HG03342 (cell line): ENCODE measurements around the gene NUCKS1.

ENCODE experiments used
- ATAC-seq: cut with Tn5 transposase; IDR thresholded peaks from one replicate; pipeline ENCODE4 v1.9.1; 2021; ENCODE audit warnings: mild to moderate bottlenecking, moderate library complexity; ENCODE audit not compliant: unreplicated experiment

NUCKS1 gene

DNA sequence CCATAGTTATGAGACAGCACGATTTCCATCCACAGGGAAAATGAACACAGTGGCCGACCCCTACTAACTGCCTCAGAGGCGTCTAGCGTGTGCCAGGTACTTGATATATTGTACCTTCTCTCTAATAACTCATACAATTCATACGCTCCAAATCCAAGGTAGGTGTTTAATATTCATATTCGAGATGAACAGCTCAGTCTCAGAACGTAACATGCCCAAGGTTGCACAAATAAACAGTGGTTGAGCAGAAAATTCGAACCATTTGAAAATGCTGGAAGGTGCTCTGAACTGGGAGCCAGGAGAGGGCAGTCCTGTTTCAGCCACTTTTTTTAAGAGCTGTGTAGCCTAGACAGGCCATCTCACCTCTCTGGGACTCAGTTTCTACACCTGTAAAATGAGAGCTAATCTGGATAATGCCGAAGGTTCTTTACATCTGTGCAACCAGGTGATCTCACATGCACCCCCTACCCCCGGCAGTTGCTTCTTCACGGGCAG, 77.5 kb downstream of the NUCKS1 start:
- ATAC-seq, result no peak

DNA sequence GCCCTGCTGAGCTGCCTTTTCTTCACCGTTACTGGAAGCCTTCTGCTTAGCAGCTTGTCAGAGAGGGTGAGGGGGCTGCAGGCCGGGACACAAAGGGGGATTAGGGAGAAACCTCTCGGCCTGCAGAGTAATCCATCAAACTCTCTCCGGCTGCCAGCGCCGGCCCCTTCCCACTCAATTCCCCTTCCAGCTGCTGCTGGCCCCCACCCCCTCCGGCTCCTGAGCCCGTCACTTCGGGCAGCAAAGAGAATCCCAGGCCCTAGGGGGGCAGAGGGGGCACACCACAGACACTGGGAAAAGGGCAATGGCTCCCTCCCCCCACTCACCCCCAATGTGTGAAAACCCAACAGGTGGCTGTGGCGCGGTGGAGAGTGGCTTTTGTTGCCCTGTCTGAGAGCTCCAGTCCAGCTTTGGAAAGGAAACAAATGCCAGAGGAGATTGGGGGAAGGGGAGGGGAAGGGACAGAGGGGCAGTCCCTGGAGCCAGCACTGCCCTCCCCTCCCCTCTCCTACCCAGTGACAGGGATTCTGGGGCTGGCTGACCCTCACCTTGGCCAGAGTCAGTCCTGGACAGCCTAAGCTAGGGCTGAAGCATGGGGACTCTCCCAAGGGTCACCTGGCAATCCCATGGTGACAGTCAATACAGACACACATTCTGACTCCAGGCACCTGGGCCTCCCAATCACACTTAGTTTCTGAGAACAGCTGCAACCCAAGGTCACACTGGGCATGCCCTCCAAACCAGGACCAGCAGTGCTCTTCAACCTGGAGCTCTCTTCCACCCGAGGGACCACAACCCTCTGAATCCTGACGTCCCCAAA, 79.2 kb downstream of the NUCKS1 start:
- ATAC-seq, result no peak

DNA sequence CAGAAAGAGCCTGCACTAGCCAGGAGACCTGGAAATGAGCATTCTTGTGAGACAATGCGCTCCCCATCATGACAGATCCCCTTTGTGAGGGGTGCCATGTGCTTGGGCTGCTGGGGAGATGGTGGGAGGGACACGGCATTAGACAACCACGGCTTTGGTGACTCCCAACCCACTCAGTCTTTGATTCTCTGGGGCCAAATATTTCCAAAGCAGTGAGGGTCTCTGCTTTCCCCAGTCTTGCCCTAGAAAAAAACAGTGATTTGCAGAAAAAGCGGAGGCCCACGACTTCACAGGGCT, 79.9 kb downstream of the NUCKS1 start:
- no peak for ATAC-seq

DNA sequence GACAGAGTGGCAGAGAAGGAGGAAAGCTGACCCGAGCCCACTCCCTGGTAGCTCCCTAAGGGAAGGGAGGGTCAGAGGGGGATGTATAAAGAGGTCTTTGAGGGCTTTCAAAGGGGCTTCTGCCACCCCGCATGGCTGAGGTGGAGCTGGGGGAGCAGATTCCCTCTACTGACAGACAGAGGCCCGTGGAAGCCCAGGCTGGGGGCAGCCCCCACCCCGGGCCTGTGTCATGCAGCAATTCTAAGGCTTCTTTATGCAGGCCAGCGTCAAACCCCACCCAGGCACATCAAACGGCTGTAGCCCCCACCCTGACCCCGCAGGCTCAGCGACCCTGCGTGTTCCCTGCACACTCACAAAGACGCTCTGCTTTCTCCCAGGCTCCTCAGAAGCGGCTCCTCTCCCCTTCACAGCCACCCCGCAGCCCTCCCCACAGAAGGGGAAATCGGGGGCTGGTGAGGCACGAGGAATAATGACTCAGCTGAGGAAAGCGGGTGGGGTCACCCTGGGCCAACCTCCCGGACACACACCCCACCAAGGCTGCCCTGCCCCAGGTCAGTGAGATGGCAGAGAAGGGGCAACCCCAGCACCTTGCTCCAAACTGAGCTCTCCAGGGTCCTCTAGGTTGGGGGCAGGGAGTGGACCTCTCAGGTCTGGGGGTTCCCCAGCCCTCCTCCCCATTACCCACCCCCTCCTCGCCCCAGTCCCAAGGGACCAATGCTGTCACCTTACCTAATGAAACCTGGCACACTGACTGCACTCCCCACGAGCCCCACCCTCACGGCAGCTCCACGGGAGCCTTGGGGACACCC, 80.4 kb downstream of the NUCKS1 start:
- ATAC-seq, result peak; percentile 30

DNA sequence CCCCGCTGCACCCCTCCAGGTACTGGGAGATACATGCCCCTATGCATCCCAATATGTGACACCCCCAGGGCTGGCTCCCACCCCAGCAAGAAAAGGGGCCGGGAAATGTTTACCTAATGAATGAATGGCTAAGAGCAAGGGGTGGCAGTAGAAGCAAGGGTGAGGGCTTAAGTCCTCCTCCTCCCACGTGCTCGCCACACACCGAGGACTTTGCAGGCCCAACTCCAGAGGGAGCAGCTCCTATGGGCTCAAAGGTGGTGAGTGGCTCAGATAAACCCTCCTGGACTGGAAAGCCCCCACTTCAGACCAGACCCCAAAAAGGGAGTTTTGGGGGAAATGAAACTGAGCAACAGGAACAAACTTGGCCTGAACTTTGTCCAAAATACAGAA, 81.0 kb downstream of the NUCKS1 start:
- ATAC-seq, result peak; percentile 31

DNA sequence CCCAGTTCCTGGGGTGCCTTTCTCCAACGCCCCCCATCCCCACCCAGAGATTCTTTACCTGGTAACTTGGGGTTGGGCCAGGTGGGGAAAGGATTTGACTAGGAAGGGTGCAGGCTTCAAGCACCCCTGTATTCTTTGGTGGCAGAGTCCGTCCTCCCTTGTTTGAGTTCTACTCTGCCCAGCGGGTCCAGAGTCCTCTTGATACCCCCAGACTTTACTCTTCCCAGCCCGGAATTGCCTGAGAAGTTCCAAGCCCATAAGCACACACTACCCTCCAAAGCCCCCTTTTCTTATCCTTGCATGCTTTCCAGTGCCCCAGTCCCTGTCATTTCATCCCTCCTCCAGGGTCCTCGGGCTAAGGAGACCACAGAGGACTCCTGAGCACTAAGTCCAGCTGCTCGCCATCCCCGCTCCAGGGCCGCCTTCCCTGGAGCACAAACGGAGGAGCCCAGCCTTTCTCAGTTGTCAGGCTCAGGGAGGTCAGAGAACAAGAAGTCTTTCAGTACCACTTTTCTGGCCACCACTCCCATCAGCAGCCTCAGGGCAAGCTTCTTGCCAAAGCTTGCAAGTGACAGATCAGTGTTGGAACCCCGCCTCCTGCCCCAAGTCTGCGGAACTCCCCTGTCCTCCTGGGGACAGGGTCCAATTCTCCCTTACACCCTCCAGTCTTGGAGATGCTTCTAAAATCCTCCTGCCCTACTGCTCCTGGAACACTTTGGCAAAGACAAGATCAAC, 81.9 kb downstream of the NUCKS1 start:
- ATAC-seq, result no peak

DNA sequence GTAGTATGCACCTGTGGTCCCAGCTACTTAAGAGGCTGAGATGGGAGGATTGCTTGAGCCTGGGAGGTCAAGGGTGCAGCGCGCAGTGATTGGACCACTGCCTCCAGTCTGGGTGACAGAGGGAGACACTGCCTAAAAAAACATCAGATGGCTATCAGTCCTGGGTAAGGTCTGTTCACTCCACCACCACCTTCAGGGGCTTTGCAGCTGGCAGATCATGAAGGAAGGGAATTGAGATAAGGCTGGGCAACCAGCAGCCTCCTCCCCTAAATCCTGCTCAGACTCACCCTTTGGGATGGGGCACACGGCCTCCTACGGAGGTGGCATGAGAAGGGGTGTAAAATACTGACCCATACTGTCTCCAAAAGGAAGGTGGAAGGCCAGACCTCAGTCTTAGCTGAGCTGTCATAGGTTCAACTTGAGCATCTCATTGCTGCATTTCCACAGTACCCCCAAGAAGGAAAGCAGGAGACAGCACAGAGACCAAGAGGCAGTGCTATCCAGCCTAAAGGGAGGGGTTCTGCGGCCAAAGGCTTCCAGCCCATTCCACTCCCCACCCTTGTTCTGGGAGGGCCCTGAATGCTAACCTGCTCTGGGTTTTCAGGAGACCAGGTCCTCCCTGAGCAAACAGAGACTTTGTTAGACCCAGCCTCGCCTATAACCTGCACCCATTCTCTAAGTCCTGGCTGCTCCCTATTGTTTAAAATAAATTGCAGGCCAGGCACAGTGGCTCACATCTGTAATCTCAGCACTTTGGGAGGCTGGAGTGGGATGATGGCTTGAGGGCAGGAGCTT, 83.4 kb downstream of the NUCKS1 start:
- ATAC-seq, result no peak

DNA sequence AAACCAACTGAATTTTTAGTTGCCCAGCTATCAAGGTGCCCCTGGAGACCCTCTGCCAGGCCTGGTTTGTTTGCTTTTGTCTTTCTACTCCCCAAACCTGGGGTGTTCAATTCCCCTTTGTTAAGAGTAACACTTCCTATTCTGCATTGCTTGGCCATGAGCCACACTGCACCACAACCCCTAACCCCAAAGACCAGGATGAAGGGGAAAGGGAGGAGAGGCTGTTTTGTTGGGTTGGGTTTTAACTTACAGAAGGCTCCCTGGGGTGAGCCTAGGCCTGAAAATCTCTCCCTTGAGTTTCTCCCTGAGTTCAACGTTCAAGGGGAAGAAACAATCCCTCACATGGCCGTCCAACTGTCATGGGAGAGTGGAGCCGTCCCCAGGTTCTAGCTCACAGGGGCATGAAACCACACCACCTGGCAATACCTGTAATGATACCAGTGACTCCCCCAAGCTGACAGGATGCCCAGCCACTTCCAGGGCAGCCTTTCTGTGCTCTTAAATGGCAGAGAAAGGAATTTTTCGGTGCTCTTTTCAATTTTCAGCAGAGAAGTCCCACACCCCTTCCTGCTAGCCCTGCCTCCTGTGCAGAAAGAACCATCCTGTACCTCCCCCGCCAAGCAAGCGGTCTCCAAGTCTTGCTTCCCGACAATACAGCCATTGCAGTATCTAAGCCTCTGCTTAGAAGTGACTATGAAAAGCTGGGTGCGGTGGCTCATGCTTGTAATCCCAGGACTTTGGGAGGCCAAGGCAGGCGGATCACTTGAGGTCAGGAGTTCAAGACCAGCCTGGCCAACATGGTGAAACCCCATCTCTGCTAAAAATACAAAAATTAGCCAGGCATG, 84.6 kb downstream of the NUCKS1 start:
- no peak for ATAC-seq

DNA sequence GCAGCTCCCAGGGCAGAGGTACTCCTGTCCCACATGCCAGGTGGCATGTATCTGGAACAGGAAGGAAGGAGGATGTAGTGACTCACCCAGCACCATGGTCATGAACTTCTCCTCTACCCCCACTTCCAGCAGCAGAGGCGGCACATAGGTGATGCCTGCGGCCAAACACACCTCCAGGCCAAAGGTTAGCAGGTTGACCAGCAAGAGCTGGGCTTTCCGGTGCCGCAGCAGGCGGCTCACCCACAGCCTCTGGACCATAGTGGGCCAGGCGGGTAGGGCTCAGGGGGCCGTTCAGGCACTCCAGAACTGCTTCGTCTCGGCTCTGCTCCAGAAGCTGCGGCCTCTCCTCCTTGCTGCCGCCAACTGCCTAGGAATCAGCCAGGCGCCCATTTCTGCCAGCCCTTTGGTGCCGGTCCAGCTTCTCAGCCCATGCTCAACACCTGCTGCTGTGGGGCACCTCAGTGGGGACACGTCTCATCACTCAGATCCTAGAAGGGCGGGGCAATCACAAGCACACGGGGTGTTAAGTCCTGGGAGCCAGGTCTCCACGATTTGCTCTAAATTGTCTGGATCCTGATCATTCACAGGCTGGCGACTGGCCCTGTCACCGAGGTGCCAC, 85.5 kb downstream of the NUCKS1 start:
- ATAC-seq, result no peak

DNA sequence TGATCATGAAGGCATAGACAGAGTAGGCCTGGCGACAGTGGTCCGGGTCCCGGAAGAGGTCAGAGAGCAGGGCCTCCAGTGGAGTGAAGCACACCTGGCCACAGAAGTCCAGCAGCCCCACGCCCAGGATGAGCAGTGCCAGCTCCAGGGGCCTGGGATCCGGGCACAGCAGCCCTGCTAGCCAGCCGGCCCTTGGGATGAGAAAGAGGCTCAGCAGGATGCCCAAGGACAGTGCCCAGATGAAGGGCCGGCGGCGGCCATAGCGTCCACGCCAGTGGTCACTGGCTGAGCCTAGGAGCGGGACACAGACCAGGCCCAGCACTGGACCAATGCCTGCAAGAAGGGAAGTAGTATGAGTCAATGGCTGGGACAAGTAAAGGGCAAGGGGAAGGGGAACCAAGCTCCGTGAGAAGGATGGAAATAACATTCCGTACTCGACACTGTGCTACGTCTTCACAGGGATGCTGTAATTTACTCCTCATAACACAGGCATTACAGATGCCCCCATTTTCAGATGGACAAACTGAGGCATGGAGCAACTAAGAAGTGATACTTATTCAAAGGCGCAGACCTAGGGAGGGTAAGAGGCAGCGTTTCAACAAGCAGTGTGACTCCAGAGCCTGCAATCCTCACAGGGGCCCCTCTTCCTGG, 86.6 kb downstream of the NUCKS1 start:
- no peak for ATAC-seq
